Tibial nerve (tissue), 3 donors: Measurements from ENCODE around the gene KLK12.

ENCODE experiments used
- CTCF ChIP-seq, 5 experiments: fragments of 200-600 bp in 3 of 5; fragments of 450-650 bp in 2 of 5; sonication (generic) in 3 of 5; IDR thresholded peaks; one replicate each; pipeline ENCODE4 v1.5.1; 2016 to 2019; ENCODE audit warnings: antibody characterized with exemption in 5 of 5, mild to moderate bottlenecking in 3 of 5, moderate library complexity in 2 of 5
- POLR2A ChIP-seq, 2 donors: fragments of 450-650 bp; IDR thresholded peaks; one replicate each; pipeline ENCODE4 v1.6.1; 2017; ENCODE audit warnings: antibody characterized with exemption in 2 of 2, mild to moderate bottlenecking in 2 of 2, moderate library complexity in 2 of 2

DNA sequence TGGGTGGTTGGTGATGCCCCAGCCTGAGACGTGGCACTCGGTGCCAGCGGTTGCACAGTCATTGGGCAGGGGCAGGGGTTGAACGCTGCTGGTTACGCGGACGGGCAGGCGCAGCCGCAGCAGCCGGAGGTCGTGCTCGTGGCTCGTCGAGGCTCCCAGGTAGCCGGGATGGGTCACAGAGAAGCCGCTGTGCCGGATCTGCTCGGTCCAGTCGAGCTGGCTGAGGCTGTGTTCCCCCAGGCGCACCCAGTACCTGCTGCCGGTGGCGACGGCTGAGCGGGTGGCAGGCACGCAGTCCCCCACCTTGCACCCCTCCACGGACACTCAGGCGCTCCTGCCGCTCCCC lies 2.9 kb downstream of the KLK12 start:
- TF ChIP-seq CTCF (IDR thresholded peaks at IDR 0.05) = no peak
- no peak for TF ChIP-seq POLR2A (IDR thresholded peaks at IDR 0.05)
